ENCODE results near the gene AURKAIP1.

Gene AURKAIP1

DNA sequence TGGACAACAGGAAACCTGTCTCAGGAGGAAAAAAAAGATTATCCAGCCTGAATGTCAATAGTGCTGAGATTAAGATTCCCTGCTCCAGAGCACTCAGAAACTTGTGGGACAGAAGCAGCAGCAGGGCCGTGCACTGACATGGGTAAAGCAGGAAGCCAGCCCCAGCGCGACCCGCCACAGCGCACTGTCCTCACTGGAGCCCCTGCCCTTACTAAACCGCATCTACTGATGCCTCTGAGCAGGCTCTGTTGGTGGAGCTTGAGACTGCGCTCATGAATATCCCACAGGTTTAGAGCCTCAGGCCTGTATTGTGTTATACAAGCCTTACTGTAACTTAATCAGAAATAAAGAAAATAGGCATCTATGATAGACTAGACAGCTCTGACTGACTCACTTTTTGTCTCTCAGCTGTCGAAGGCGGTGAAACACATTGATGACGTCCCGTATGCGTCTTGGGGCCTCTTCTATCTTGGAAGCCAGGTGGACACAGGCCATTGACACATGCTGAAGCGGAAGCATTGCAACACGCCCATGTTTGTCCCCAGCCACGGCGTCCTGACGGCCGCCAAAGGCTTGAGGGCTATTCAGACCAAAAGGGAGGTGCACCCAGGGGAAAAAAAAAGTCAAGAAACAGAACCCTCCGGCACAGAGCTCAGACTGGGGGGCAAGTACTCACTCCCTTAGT is 23.0 kb upstream of the AURKAIP1 start:
- TF ChIP-seq, protein P1, sequence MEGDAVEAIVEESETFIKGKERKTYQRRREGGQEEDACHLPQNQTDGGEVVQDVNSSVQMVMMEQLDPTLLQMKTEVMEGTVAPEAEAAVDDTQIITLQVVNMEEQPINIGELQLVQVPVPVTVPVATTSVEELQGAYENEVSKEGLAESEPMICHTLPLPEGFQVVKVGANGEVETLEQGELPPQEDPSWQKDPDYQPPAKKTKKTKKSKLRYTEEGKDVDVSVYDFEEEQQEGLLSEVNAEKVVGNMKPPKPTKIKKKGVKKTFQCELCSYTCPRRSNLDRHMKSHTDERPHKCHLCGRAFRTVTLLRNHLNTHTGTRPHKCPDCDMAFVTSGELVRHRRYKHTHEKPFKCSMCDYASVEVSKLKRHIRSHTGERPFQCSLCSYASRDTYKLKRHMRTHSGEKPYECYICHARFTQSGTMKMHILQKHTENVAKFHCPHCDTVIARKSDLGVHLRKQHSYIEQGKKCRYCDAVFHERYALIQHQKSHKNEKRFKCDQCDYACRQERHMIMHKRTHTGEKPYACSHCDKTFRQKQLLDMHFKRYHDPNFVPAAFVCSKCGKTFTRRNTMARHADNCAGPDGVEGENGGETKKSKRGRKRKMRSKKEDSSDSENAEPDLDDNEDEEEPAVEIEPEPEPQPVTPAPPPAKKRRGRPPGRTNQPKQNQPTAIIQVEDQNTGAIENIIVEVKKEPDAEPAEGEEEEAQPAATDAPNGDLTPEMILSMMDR (IDR thresholded peaks at IDR 0.05; ENCODE audit: low read length) = no peak
- TF ChIP-seq EZH2 (optimal IDR thresholded peaks at IDR 0.05; ENCODE audit: low read depth, low read length) = no peak
- no peak for TF ChIP-seq EZH2phosphoT487 (IDR thresholded peaks at IDR 0.05; ENCODE audit: low read length)
- peaks cover 8% of the 10 kb centered on the region for H3F3A ChIP-seq (ENCODE audit: insufficient read depth, low read length)
- H3K27ac ChIP-seq (ENCODE audit: low read length) = no peak overlapping the region
- no peak overlapping the region for H2AFZ ChIP-seq (ENCODE audit: low read length)
- H3K36me3 ChIP-seq (replicated peaks; ENCODE audit: insufficient read depth, low read length) = peaks cover 18% of the 10 kb centered on the region
- H3K9ac ChIP-seq (ENCODE audit: low read length) = peak overlapping the region; percentile 97; the same call in 1 of the 2 replicates
- peak overlapping the region; percentile 90 for H3K4me2 ChIP-seq (ENCODE audit: low read depth, low read length)
- H4K20me1 ChIP-seq (ENCODE audit: insufficient read depth, low read length) = no peaks in the 10 kb centered on the region
- peaks cover 14% of the 10 kb centered on the region for H3K4me1 ChIP-seq (ENCODE audit: low read length)
- no peaks in the 10 kb centered on the region for H3K27me3 ChIP-seq (replicated peaks; ENCODE audit: insufficient read depth, low read length)
- H3K4me3 ChIP-seq (ENCODE audit: low read length) = peak overlapping the region; percentile 99
- no peaks in the 10 kb centered on the region for H3K9me3 ChIP-seq (replicated peaks; ENCODE audit: insufficient read depth, low read length)
- no peak for DNase-seq
- H3K79me2 ChIP-seq (ENCODE audit: low read length) = peaks cover 84% of the 10 kb centered on the region
- H3K9me2 ChIP-seq (replicated peaks; ENCODE audit: insufficient read depth, low read length) = no peaks in the 10 kb centered on the region

GRCh38 chr1:1395166-1395565 is 20.2 kb upstream of the AURKAIP1 start:
- no peaks in the 10 kb centered on the region for H3K9me3 ChIP-seq (replicated peaks; ENCODE audit: insufficient read depth, low read length)
- peaks cover 5% of the 10 kb centered on the region for H3K4me1 ChIP-seq (ENCODE audit: low read length)
- peaks cover 77% of the 10 kb centered on the region for H3K79me2 ChIP-seq (ENCODE audit: low read length)
- H4K20me1 ChIP-seq (ENCODE audit: insufficient read depth, low read length) = no peaks in the 10 kb centered on the region
- H3K27me3 ChIP-seq (replicated peaks; ENCODE audit: insufficient read depth, low read length) = no peaks in the 10 kb centered on the region
- no peak overlapping the region for H3K9ac ChIP-seq (ENCODE audit: low read length)
- H2AFZ ChIP-seq (ENCODE audit: low read length) = no peak overlapping the region
- no peak overlapping the region for H3K4me3 ChIP-seq (ENCODE audit: low read length)
- H3F3A ChIP-seq (ENCODE audit: insufficient read depth, low read length) = no peaks in the 10 kb centered on the region
- no peak overlapping the region for H3K4me2 ChIP-seq (ENCODE audit: low read depth, low read length)
- H3K9me2 ChIP-seq (replicated peaks; ENCODE audit: insufficient read depth, low read length) = no peaks in the 10 kb centered on the region
- TF ChIP-seq EZH2 (optimal IDR thresholded peaks at IDR 0.05; ENCODE audit: low read depth, low read length) (no peak), EZH2phosphoT487 (IDR thresholded peaks at IDR 0.05; ENCODE audit: low read length) (no peak)
- TF ChIP-seq, protein P1 (IDR thresholded peaks at IDR 0.05; ENCODE audit: low read length) = no peak
- H3K36me3 ChIP-seq (replicated peaks; ENCODE audit: insufficient read depth, low read length) = peaks cover 25% of the 10 kb centered on the region
- H3K27ac ChIP-seq (ENCODE audit: low read length) = no peak overlapping the region
- no peak for DNase-seq

DNA sequence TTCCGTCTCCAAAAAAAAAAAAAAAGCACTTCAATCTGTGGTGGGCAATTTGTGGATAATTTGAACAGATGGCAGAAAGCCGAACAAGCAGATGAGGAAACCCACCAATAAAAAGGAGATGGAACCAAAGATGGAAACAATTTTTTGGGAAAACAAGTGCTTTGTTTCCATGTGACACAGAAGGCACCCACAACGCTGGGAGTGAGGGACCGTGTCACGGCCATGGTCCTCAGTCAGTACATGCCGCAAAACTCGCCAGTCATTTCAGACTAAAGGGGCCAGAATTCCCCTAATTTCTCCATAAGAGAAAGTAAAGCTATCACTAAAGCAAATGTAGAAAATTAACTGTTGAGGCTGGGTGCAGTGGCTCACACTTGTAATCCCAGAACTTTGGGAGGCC is 19.1 kb upstream of the AURKAIP1 start:
- Histone ChIP-seq H3K27me3 (replicated peaks; ENCODE audit: insufficient read depth, low read length) (no peaks in the 10 kb centered on the region), H3K27ac (ENCODE audit: low read length) (no peak overlapping the region), H3K4me1 (ENCODE audit: low read length) (peaks cover 5% of the 10 kb centered on the region), H3K9me3 (replicated peaks; ENCODE audit: insufficient read depth, low read length) (no peaks in the 10 kb centered on the region), H2AFZ (ENCODE audit: low read length) (no peak overlapping the region), H4K20me1 (ENCODE audit: insufficient read depth, low read length) (no peaks in the 10 kb centered on the region), H3K9ac (ENCODE audit: low read length) (no peak overlapping the region), H3K36me3 (replicated peaks; ENCODE audit: insufficient read depth, low read length) (peaks cover 29% of the 10 kb centered on the region), H3K79me2 (ENCODE audit: low read length) (peaks cover 70% of the 10 kb centered on the region), H3K9me2 (replicated peaks; ENCODE audit: insufficient read depth, low read length) (no peaks in the 10 kb centered on the region), H3K4me2 (ENCODE audit: low read depth, low read length) (no peak overlapping the region), H3K4me3 (ENCODE audit: low read length) (no peak overlapping the region), H3F3A (ENCODE audit: insufficient read depth, low read length) (no peaks in the 10 kb centered on the region)
- no peak for TF ChIP-seq EZH2phosphoT487 (IDR thresholded peaks at IDR 0.05; ENCODE audit: low read length)
- no peak for DNase-seq

DNA sequence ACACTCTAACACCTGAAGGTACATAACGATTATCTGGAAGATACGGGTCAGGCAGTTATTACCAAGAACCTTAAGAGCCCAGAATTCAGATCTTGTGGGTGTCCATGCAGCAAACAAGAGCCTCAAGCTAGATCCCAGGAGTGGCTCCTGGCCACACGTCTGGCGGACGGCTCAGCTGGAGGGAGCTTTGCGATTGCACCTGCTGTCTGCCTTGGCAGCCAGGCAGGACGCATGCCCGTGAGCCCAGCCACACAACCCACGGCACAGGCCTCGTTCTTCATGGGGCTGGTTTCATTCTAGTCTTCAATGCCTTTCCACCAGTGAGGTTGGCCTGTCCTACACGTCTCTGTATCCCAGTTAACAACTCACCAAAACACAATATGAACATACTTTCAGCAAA is 18.4 kb upstream of the AURKAIP1 start:
- DNase-seq = no peak
- Histone ChIP-seq H3K79me2 (ENCODE audit: low read length) (peaks cover 63% of the 10 kb centered on the region), H3K27me3 (replicated peaks; ENCODE audit: insufficient read depth, low read length) (no peaks in the 10 kb centered on the region)

More for the DNA sequence above, 18.4 kb upstream of the AURKAIP1 start:
- Histone ChIP-seq H3K4me1 (ENCODE audit: low read length) (peaks cover 5% of the 10 kb centered on the region), H3K4me3 (ENCODE audit: low read length) (no peak overlapping the region), H3K36me3 (replicated peaks; ENCODE audit: insufficient read depth, low read length) (peaks cover 29% of the 10 kb centered on the region), H3K9ac (ENCODE audit: low read length) (no peak overlapping the region), H3K27ac (ENCODE audit: low read length) (no peak overlapping the region), H3K9me3 (replicated peaks; ENCODE audit: insufficient read depth, low read length) (no peaks in the 10 kb centered on the region), H2AFZ (ENCODE audit: low read length) (no peak overlapping the region), H3K9me2 (replicated peaks; ENCODE audit: insufficient read depth, low read length) (no peaks in the 10 kb centered on the region), H3F3A (ENCODE audit: insufficient read depth, low read length) (no peaks in the 10 kb centered on the region), H4K20me1 (ENCODE audit: insufficient read depth, low read length) (no peaks in the 10 kb centered on the region), H3K4me2 (ENCODE audit: low read depth, low read length) (no peak overlapping the region)
- TF ChIP-seq EZH2phosphoT487 (IDR thresholded peaks at IDR 0.05; ENCODE audit: low read length) = no peak
- TF ChIP-seq EZH2 (optimal IDR thresholded peaks at IDR 0.05; ENCODE audit: low read depth, low read length) = no peak
- TF ChIP-seq, protein P1 (IDR thresholded peaks at IDR 0.05; ENCODE audit: low read length) = no peak
